Skeletal muscle satellite cell (primary cell): ENCODE data around the gene GLIS1.

Source experiments
- H3K27me3 ChIP-seq: 2 replicates; pipeline ENCODE4 v1.7.0; 2013; ENCODE audit warnings: low read length; ENCODE audit not compliant: control insufficient read depth, insufficient read depth
- H3K36me3 ChIP-seq: 2 replicates; pipeline ENCODE4 v1.7.0; 2013; ENCODE audit warnings: mild to moderate bottlenecking, control low read depth, low read length; ENCODE audit not compliant: insufficient read depth
- H3K4me1 ChIP-seq: 2 replicates; pipeline ENCODE4 v1.7.0; 2013; ENCODE audit warnings: low read length; ENCODE audit not compliant: control insufficient read depth, insufficient read depth
- H3K4me2 ChIP-seq: 2 replicates; pipeline ENCODE4 v1.7.0; 2013; ENCODE audit warnings: mild to moderate bottlenecking, low read length
- H3K4me3 ChIP-seq: 2 replicates; pipeline ENCODE4 v1.7.0; 2013; ENCODE audit warnings: low read length
- H3K9ac ChIP-seq: 2 replicates; pipeline ENCODE4 v1.7.0; 2013; ENCODE audit warnings: mild to moderate bottlenecking, low read depth, low read length, moderate library complexity
- H3K9me3 ChIP-seq: replicated peaks from 2 replicates; pipeline ENCODE4 v1.7.0; 2013; ENCODE audit warnings: mild to moderate bottlenecking, control low read depth, low read length

Gene GLIS1

DNA sequence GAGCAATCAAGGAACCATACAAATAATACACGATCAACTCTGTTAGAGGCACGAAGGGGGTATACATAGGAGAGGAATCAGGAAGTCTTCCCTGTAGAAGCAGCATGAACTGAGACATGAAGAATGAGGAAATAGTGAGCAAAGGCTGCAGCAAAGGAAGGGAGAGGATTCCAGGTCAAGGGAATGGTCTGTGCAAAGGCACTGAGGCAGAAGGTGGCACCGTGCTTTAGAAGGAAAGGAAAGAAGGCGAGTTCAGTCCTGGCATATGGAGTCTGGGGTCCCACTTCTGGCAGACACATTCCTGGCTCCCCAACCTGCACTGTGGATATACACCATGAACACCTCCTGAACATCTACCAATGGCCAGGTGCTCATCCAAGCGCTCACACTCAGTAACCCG, 56.1 kb downstream of the GLIS1 start:
- Histone ChIP-seq H3K27me3 (no peaks in the 10 kb centered on the region), H3K9ac (no peak overlapping the region), H3K36me3 (no peaks in the 10 kb centered on the region), H3K4me3 (no peak overlapping the region), H3K4me2 (no peak overlapping the region), H3K4me1 (peaks cover 30% of the 10 kb centered on the region), H3K9me3 (no peaks in the 10 kb centered on the region)

DNA sequence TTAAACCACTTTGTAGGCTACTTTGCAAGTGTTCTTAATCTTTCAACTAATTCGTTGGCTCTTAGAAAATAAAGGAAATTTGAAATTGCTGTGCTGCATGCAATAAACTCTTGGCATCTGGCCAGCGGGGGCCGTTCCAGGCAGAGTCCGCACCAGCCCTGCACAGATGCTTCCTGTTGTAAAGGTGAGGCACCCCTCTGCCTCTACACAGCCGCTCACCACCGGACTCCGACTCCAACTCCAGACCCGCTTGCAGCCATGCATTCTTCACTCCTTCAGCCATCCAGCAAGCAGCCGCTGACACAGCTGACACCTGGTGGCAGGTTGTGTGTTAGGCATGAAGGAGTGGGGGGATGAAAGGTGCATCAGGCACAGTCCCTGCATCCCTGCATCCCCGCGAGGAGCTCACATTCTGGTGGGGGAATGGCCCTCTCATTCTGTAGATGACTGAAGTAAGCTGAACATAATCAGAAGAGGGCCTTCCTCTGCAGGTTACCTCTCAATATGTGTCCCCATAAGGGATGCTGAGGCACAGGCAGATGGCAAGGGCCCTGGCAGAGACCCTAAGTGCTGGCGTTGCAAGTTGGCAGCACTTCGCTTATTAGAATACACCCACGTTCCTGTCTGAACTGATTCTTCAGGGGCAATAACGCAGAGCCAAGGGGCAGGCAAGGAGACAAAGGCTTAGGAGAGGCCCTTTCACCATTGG, 56.8 kb downstream of the GLIS1 start:
- H3K4me1 ChIP-seq, result peaks cover 30% of the 10 kb centered on the region
- H3K4me3 ChIP-seq, result no peak overlapping the region
- no peaks in the 10 kb centered on the region for H3K27me3 ChIP-seq
- no peaks in the 10 kb centered on the region for H3K9me3 ChIP-seq
- no peaks in the 10 kb centered on the region for H3K36me3 ChIP-seq
- no peak overlapping the region for H3K9ac ChIP-seq
- H3K4me2 ChIP-seq, result no peak overlapping the region

DNA sequence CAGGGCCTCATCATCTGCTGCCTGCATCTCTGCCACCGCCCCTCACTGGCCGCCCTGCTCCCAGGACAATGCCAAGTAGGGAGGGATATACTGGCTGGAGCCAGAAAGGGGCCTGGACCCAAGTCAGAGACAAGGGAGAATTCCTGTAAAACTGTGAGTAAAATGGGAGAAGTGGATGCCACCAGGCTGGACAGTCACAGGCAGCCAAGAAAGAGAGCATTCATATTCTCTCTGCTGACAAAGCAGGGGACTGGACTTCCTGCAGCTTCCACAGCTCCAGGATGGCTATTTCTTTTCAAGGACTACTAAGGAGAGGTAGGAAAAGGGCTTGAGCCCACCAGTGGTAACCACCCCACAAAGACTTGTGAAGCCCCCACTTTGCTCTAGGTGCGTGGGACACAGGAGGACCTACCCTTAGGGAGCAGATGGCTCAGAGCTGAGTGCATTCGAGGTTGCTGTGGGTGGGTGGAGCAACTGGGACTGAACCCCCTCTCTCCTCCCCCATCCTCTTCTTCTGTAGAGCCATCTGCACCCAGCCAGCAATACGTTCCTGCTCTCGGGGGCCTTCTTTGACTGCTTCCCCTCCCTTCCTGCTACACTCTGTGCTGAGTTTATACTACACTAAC, 57.5 kb downstream of the GLIS1 start:
- Histone ChIP-seq H3K36me3 (no peaks in the 10 kb centered on the region), H3K4me2 (no peak overlapping the region)

DNA sequence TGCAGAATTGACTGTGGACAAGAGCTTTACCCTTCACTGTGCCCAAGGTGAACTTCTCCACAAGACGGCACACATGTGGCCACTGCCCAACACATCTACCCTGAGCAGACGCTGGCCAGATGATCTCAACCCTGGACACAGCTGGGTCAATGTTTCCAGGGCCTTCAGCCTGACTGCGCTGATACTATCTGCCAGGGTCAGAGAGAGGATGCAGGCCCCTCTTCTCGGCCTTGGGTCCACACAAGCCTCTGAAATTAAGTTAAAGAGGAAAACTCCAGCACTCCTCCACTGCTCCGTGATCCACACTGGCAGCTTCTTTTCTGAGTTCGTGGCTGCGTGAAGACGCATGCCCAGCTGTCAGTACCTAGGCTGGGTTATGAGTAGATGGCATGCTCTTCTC, 58.1 kb downstream of the GLIS1 start:
- Histone ChIP-seq H3K4me3 (no peak overlapping the region), H3K36me3 (no peaks in the 10 kb centered on the region), H3K9ac (no peak overlapping the region), H3K4me2 (no peak overlapping the region), H3K9me3 (no peaks in the 10 kb centered on the region), H3K27me3 (no peaks in the 10 kb centered on the region), H3K4me1 (peaks cover 18% of the 10 kb centered on the region)

More for the DNA sequence above, 57.5 kb downstream of the GLIS1 start:
- no peak overlapping the region for H3K4me3 ChIP-seq
- no peaks in the 10 kb centered on the region for H3K27me3 ChIP-seq
- H3K4me1 ChIP-seq, result peaks cover 24% of the 10 kb centered on the region
- H3K9ac ChIP-seq, result no peak overlapping the region
- H3K9me3 ChIP-seq, result no peaks in the 10 kb centered on the region

DNA sequence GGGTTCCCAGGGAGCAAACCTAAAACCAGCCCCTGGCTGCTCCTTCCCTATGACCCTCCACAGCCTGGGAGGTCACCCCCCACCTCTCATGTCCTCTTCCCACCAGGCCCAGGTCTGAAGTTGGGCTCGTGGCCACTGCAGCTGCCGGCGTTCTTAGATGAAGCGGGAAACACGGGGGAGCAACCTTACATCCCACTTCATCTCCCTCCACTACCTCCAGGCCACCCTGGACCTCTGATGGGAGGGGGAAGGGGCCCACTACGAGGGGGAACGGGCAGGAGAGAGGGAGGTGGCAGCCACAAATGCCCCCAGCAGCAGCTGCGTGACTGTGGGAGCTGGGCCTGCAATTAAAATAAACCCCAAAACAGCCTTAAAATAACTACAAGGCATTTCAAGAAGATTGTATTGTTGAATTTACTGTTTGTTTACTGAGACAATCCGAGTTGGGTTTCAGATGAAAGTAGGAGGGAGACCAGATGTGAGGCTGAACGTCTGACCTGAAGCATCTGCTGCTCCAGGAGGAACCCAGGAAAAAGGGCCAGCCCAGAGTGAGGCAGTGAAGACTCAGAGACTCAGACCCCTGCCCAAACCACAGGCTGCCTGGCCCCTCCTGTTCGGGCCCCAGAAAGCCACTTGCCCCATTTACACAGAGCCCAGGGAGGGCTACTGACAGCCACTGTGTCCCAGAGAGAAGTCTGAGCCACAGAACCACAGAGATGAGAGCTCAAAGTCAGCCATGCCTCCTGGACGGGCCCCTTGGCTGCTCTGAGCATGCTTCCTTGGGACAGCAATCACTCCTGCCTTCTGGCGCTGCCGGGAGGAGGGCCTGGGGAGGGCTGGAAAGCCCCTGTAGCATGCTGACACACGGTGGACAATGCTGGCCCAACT, 59.8 kb downstream of the GLIS1 start:
- Histone ChIP-seq H3K4me2 (no peak overlapping the region), H3K9ac (no peak overlapping the region), H3K27me3 (no peaks in the 10 kb centered on the region), H3K4me3 (no peak overlapping the region), H3K4me1 (peaks cover 4% of the 10 kb centered on the region), H3K36me3 (peaks cover 9% of the 10 kb centered on the region), H3K9me3 (no peaks in the 10 kb centered on the region)

DNA sequence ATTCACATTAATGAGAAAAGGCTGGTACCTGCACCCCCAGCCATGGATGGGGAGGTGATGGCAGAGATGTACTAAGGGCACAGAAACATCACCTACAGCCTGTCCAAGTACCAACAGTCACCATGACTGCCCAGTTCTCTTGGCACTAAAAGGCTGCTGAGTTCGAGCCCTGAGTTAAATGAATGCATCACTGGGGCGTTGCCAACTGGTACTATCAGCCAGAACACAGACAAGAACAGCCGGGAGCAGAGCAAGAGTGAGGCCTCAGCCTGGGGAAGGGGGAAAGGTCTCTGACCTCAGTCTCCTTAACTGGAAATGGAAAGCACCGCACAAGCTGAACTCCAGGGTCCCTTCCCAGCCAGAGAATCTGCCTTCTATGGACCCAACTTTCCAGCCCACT, 60.5 kb downstream of the GLIS1 start:
- Histone ChIP-seq H3K36me3 (peaks cover 10% of the 10 kb centered on the region), H3K4me1 (peaks cover 4% of the 10 kb centered on the region), H3K4me2 (no peak overlapping the region), H3K9me3 (no peaks in the 10 kb centered on the region), H3K4me3 (no peak overlapping the region), H3K9ac (no peak overlapping the region), H3K27me3 (no peaks in the 10 kb centered on the region)

DNA sequence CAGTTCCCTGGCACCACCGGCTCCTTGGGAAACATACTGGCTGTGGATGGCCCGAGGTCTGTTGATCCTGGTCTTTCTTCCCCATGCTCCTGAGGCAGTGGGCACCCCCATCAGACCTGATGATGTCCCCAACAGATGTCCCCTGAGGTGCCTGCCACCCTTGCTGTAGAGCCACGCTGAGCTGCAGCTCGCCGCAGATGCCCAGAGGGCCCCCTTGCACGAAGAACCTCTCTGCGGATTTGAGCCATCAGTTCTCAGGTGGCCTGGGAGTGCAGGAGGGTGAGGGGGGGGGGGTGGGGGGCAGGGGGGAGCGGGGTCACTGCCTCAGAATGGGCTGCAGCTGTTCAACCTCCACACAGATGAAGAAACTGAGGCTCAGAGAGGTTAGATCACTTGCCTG, 60.9 kb downstream of the GLIS1 start:
- Histone ChIP-seq H3K4me3 (no peak overlapping the region), H3K9ac (no peak overlapping the region), H3K4me2 (no peak overlapping the region), H3K9me3 (no peaks in the 10 kb centered on the region), H3K36me3 (peaks cover 10% of the 10 kb centered on the region), H3K27me3 (no peaks in the 10 kb centered on the region), H3K4me1 (peaks cover 4% of the 10 kb centered on the region)

DNA sequence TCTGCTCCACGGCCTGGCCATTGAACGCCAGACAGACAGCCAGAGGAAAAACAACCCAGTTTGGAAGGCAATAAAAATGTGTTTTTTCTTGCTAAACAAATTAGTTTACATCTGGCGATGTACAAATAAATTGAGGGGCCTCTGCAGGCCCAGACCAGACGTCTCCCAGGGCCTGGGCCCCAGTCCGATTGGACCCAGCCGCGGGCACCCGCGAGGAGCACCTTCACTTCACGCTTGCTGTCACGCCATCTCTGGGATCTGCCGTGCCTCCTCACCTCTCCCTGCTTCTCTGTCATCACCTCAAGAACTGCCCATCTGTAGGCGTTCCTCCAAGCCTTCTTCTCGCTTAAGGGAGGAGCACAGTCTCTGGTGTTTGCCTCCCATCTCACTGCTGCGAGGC, 61.5 kb downstream of the GLIS1 start:
- no peak overlapping the region for H3K9ac ChIP-seq

DNA sequence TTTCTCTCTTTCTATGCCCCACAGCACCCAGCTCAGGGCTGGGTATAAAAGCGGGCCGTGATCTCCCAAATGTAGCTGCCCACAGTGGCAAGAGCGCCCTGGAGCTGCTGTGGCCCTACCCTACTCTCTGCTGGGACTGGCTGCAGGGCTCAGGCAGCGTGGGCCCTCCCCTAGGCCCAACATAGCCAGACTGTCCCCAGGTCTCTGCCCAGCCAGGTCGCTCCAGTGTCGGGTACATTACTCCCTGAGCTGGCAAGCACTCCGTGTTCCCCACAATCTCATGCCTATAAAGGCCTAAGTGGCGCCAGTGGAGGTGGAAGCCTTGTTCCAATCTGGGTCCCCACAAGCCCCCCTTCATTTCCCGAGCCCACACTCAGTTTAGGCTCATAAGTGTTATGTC, 66.2 kb downstream of the GLIS1 start:
- H3K27me3 ChIP-seq, result no peaks in the 10 kb centered on the region
- H3K4me3 ChIP-seq, result no peak overlapping the region
- peaks cover 10% of the 10 kb centered on the region for H3K36me3 ChIP-seq
- H3K4me1 ChIP-seq, result no peaks in the 10 kb centered on the region
- no peak overlapping the region for H3K9ac ChIP-seq
- no peak overlapping the region for H3K4me2 ChIP-seq
- H3K9me3 ChIP-seq, result no peaks in the 10 kb centered on the region

More for the DNA sequence above, 61.5 kb downstream of the GLIS1 start:
- Histone ChIP-seq H3K4me3 (no peak overlapping the region), H3K4me1 (peaks cover 4% of the 10 kb centered on the region), H3K27me3 (no peaks in the 10 kb centered on the region), H3K36me3 (peaks cover 10% of the 10 kb centered on the region), H3K4me2 (no peak overlapping the region), H3K9me3 (no peaks in the 10 kb centered on the region)

DNA sequence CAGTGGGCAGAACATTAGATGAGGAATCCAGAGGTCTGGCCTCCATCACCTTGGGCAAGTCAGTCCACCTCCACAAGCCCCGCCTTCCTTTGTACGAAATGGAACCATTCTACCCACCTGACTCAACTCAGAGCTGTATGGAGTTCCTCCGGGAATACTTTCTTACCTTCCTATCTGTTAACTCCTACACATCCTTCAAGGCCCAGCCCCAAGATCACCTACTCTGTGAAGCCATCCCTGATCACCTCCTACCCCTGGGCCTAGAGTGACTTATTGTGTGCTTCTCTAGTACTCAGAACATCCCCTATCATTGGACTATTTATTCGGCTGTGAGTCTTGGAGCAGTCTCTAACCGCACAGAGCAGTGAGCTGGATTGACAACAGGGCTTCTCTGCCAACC, 66.7 kb downstream of the GLIS1 start:
- Histone ChIP-seq H3K4me1 (no peaks in the 10 kb centered on the region), H3K27me3 (no peaks in the 10 kb centered on the region), H3K9ac (no peak overlapping the region), H3K36me3 (peaks cover 10% of the 10 kb centered on the region), H3K9me3 (no peaks in the 10 kb centered on the region), H3K4me3 (no peak overlapping the region), H3K4me2 (no peak overlapping the region)

DNA sequence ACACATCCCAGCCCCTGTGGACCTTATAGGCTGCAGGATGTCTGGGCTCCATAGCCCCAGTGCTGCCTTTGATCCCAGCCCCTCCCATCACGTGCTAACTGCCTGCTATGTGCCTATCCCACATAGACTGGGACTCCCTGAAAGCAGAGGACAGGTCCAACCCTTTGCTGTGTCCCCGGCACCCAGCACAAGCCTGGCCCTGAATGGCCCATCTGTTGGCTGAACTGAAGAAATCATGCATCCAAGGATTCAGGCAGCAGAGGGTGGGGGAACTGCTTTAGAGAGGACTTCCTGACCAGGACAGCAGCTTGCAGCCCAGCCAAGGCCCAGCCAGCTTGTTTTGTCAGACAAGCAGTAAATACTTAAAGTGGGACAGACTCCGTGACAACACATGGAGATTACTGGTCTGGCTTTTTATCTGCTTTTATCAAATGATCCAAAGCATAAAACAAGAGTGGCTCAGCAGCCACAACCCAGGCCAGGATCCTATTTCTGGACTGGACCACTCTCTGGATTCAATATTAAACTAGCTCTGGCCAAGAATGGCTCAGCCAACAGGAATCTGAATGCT, 69.3 kb downstream of the GLIS1 start:
- Histone ChIP-seq H3K4me2 (no peak overlapping the region), H3K27me3 (no peaks in the 10 kb centered on the region), H3K9me3 (no peaks in the 10 kb centered on the region), H3K4me3 (no peak overlapping the region), H3K4me1 (no peaks in the 10 kb centered on the region), H3K9ac (no peak overlapping the region), H3K36me3 (peaks cover 6% of the 10 kb centered on the region)
